Ovary (tissue), 9 donors: ENCODE results near the gene SIDT2. TPM values are rescaled to one million over a fixed set of nuclear protein-coding genes. Genes with fewer than 3 reads are reported as not detected.

Experiments
- DNase-seq, 5 donors: peaks; one replicate each; pipeline ENCODE4 v3.0.0-alpha.2; 2019 to 2020
- H3K27ac ChIP-seq, 2 donors: fragments of 200-600 bp; one replicate each; pipeline versions ENCODE4 v1.5.1 to v1.8.0; 2019 to 2022
- H3K27me3 ChIP-seq: fragments of 200-600 bp; one replicate; pipeline ENCODE4 v1.8.0; 2022
- H3K36me3 ChIP-seq: fragments of 200-600 bp; sonication (generic); one replicate; pipeline ENCODE4 v1.5.1; 2019
- H3K4me1 ChIP-seq: one replicate; pipeline ENCODE4 v1.8.1; 2013; ENCODE audit warnings: mild to moderate bottlenecking, moderate library complexity; ENCODE audit not compliant: insufficient read depth
- H3K4me3 ChIP-seq: fragments of 200-600 bp; sonication (generic); one replicate; pipeline ENCODE4 v1.5.1; 2017
- H3K9me3 ChIP-seq, 2 donors: fragments of 200-600 bp in 1 of 2; sonication (generic) in 1 of 2; one replicate each; pipeline versions ENCODE4 v1.5.1 to v1.8.1; 2013 to 2019; ENCODE audit warnings: mild to moderate bottlenecking in 1 of 2, moderate library complexity in 1 of 2
- CTCF ChIP-seq, 3 donors: fragments of 450-650 bp in 2 of 3; fragments of 200-600 bp in 1 of 3; IDR thresholded peaks; one replicate each; pipeline versions ENCODE4 v1.5.1 to v1.8.0; 2016 to 2022; ENCODE audit warnings: antibody characterized with exemption in 3 of 3, mild to moderate bottlenecking in 1 of 3
- EP300 ChIP-seq: sonication (generic); formaldehyde crosslinking; IDR thresholded peaks from one replicate; pipeline ENCODE4 v1.6.1; 2017; ENCODE audit warnings: antibody characterized with exemption
- POLR2A ChIP-seq: fragments of 450-650 bp; IDR thresholded peaks from one replicate; pipeline ENCODE4 v1.6.1; 2017; ENCODE audit warnings: antibody characterized with exemption, mild to moderate bottlenecking, moderate library complexity
- WGBS, 3 donors: extraction: QIAGEN DNeasy Blood & Tissue Kit in 1 of 3; methylation state at CpG; one replicate each; pipeline versions ENCODE4 v1.1.5 to v1.1.7; 2013 to 2017; 5-methylcytosine and 5-hydroxymethylcytosine counted together
- intact Hi-C, 4 donors: fragments of 100-400 bp; cut with DNase I; formaldehyde crosslinking; loops; one replicate each; pipeline versions ENCODE4 v1.11.0 to v1.15.1; 2022 to 2023
- polyA plus RNA-seq, 2 donors: library from polyadenylated mRNA; stranded (reverse); fragments of 200-250 nt in 1 of 2; fragments of 350-450 nt in 1 of 2; fragmentation: Illumina TruSeq in 1 of 2; extraction: RNeasy Lipid Tissue Mini Kit (QIAGEN cat#74804) in 1 of 2; gene quantifications; one replicate each; pipeline ENCODE4 v1.2.3, GENCODE V29; 2013 to 2014
- total RNA-seq, 7 donors: library from RNA; depleted of rRNA in 2 of 7; stranded (reverse); fragments of >200 nt in 2 of 7; fragmentation: NEBNext Ultra II Directional in 3 of 7; extraction: Animal tissue kit (Norgen Biotek cat#: 25700) in 3 of 7; gene quantifications; one replicate each; pipeline versions ENCODE4 v1.1.0 to v1.2.4, GENCODE V29; 2016 to 2023
- donor health status: DM: no; HTN: no; CAD: no; lungs with moderate emphysema.
- donor health status: DM: no; HTN: no; CAD: no.
- donor health status: Bipolar disorder and iron deficiency.
- donor health status: DM: yes; HTN: yes; CAD: no.
- donor health status: DM: no; HTN: no; CAD: no.
- donor health status: DM: yes; HTN: yes; CAD: no.

The SIDT2 gene
- total and polyA plus RNA-seq, 9 donors: 36.5 to 141 (median 73.7) TPM

DNA sequence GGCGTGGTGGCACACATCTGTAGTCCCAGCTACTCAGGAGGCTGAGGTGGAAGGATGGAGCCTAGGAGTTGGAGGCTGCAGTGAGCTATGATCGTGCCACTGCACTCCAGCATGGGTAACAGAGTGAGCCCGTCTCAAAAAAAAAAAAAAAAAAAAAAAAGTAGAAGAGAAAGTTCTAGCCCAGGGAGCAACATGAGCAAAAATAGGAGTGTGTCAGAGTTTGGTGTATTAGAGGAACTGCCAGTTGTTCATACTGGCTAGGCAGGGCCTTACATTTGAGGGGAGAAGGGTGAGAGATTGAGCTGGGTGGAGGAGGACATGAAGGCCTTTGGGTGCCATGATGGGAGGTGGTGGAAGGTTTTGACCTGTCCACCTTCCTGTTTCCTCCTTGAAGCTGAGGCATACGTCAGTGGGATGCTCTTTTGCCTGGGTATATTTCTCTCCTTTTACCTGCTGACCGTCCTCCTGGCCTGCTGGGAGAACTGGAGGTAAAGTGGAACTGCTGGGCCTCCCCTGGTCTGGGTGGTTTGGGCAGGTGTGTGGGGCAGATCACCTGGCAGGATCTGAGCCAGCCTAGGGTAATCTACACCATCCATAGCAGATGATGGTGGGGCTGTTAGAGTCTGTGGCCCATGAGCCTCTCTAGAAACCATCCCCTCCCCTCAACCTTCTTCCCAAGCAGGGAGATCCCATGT lies 7.3 kb downstream of the SIDT2 start:
- no peak overlapping the region for H3K4me3 ChIP-seq
- H3K9me3 ChIP-seq: no peaks in the 10 kb centered on the region
- intact Hi-C loops: loop anchor here in 1 of 4 donors (5.0 kb wide), 1 partner anchor 36 kb away; no protein-coding TSS in a partner anchor
- H3K4me1 ChIP-seq: peaks cover 27% of the 10 kb centered on the region
- 89 to 94% (median 90%) methylated on average over 5 of the region's 5 CpGs for WGBS, 3 donors
- no peak for DNase-seq
- no peak for TF ChIP-seq POLR2A
- no peak for TF ChIP-seq EP300
- TF ChIP-seq CTCF (IDR thresholded peaks at IDR 0.05): no peak
- peak overlapping the region in 1 of 2 donors; percentile 72 for H3K27ac ChIP-seq
- H3K36me3 ChIP-seq: no peaks in the 10 kb centered on the region
- H3K27me3 ChIP-seq: no peaks in the 10 kb centered on the region

DNA sequence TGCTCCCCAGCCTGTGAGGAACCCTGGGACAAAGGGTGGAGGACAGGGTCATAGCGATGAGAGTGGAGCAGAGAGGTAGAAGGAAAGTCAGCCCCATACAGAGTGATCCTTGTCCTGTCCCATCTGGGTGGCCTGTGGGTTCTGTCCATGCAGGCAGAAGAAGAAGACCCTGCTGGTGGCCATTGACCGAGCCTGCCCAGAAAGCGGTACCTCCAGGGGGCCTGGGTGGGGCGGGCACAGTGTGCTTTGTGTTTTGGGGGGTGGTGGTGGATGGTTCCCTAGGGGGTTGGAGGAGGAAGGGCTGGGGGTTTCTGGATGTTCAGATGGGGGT lies 7.9 kb downstream of the SIDT2 start:
- no peaks in the 10 kb centered on the region for H3K9me3 ChIP-seq
- WGBS, 3 donors: 92 to 100% (median 98%) methylated on average over 4 of the region's 4 CpGs
- peaks cover 23% of the 10 kb centered on the region for H3K4me1 ChIP-seq
- intact Hi-C loops: loop anchor here in 1 of 4 donors (5.0 kb wide), 1 partner anchor 36 kb away; no protein-coding TSS in a partner anchor
- TF ChIP-seq EP300 (no peak), POLR2A (no peak), CTCF (IDR thresholded peaks at IDR 0.05) (no peak)
- no peaks in the 10 kb centered on the region for H3K27me3 ChIP-seq
- no peaks in the 10 kb centered on the region for H3K36me3 ChIP-seq
- H3K27ac ChIP-seq: peak overlapping the region in 1 of 2 donors; percentile 72
- DNase-seq: peak in 3 of 5 donors; percentile 15 to 41 (median 28)
- no peak overlapping the region for H3K4me3 ChIP-seq

GRCh38 chr11:117187007-117187406 lies 8.5 kb downstream of the SIDT2 start:
- intact Hi-C loops: loop anchor here in 1 of 4 donors (5.0 kb wide), 1 partner anchor 35 kb away; no protein-coding TSS in a partner anchor

GRCh38 chr11:117187428-117187798 lies 8.9 kb downstream of the SIDT2 start:
- Histone ChIP-seq H3K4me3 (no peak overlapping the region), H3K4me1 (peaks cover 19% of the 10 kb centered on the region), H3K9me3 (no peaks in the 10 kb centered on the region), H3K27me3 (no peaks in the 10 kb centered on the region), H3K36me3 (no peaks in the 10 kb centered on the region), H3K27ac (peak overlapping the region; percentile 59 to 72)
- DNase-seq: peak in 1 of 5 donors; percentile 41
- WGBS, 3 donors: 42 to 64% (median 59%) methylated on average over 13 of the region's 13 CpGs
- TF ChIP-seq EP300 (no peak), CTCF (IDR thresholded peaks at IDR 0.05) (no peak), POLR2A (no peak)
- intact Hi-C loops: loop anchor here in 1 of 4 donors (5.0 kb wide), 1 partner anchor 35 kb away; no protein-coding TSS in a partner anchor

More at GRCh38 chr11:117187007-117187406, 8.5 kb downstream of the SIDT2 start:
- WGBS, 3 donors: 18 to 30% (median 18%) methylated on average over 6 of the region's 6 CpGs
- Histone ChIP-seq H3K4me1 (peaks cover 19% of the 10 kb centered on the region), H3K4me3 (no peak overlapping the region), H3K36me3 (no peaks in the 10 kb centered on the region), H3K27me3 (no peaks in the 10 kb centered on the region), H3K9me3 (no peaks in the 10 kb centered on the region), H3K27ac (peak overlapping the region; percentile 59 to 72)
- TF ChIP-seq CTCF (IDR thresholded peaks at IDR 0.05) (no peak), EP300 (no peak), POLR2A (no peak)
- peak; percentile 37 to 69 (median 50) for DNase-seq
